GM20000 (cell line): ENCODE measurements around the gene NAALADL2.

Experiments used
- DNase-seq: peaks from one replicate; pipeline ENCODE4 v3.0.0; 2012; ENCODE audit warnings: low spot score
- CTCF ChIP-seq: IDR thresholded peaks from 2 replicates; pipeline ENCODE4 v1.5.1; 2012; ENCODE audit warnings: mild to moderate bottlenecking, control low read depth; ENCODE audit errors: extremely low read depth, missing control alignments

Gene NAALADL2

DNA sequence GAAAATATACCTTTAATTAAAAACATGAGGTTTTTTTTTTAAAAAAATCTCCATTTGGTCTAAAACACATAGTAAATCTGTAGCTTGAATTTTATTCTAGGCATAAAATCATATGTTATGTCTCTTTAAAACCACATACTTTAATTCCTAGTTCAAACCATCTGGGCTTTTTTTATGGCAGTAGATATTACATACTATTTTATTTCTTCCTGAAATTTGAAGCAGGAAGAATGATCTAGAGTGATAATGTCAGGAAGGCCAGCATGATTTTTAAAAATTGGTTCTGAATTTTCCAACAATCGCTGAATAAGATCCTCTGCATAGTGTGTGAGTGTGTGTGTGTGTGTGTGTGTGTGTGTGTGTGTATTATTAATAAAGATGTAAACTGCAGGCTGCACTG is 420.3 kb downstream of the NAALADL2 start:
- DNase-seq: no peak
- no peak for TF ChIP-seq CTCF

DNA sequence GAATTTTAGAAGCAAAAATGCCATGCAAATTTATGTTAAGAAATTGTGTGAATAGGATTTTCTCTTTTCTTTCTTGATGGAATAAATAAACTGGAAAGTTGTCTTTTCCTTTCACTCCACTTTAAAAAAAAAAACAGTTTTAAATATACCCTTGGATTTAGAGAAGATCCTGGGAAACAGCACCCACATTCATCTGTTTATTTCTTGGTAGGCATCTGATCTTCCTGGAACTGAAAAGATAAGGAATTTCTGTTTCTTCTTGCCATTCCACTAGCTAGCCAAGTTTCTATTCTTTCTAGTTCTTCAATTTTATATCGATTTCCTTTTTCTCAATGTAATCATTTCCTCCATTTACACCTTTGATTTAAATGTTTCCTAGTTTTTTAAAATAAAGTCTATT is 420.8 kb downstream of the NAALADL2 start:
- DNase-seq: no peak
- TF ChIP-seq CTCF: no peak

DNA sequence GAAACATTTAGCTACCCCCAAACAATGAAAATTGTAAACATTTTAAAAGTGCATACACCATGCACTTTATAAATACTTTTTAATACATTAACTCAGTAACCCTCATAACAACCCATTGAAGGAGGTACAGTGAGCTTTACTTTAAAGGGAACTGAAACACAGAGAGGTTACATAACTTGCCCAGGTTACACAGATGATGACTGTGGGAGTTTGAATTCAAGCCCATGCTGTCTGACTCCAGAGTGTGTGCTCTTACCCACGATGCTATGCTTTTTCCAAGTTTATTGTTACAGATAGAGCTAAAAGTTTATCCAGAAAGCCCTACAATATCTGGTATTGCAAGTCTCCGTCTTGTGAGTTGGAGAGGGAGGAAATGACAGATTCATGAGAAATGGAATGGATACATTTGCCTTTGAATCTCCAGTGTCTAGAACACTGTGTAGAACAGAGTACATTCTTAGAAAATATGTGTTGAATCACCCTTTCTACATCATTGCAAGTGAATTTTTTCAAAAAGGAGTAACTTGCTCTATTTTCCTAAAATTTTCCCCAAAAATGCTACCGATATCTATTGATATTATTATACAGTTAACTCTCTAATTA is 428.3 kb downstream of the NAALADL2 start:
- DNase-seq: peak; percentile 25
- TF ChIP-seq CTCF: no peak

DNA sequence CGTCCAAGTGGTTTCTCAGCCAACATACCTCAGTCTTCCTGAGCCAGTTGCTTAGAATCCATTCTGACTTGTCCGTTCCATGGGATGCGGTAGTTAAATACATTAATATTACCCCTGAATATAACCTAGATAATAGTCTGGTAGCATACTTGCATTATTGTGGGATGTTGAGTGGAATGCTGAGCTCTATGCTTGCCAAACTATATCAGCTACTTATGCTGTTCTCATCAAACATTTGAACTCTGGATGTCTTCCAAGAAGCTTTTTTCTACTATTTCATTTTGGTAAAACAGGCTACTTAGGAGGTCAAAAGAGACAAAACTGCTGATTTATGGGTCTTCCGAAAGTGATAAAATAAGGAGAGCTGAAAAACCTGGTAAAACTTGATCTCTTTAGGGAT is 429.5 kb downstream of the NAALADL2 start:
- no peak for TF ChIP-seq CTCF
- no peak for DNase-seq

DNA sequence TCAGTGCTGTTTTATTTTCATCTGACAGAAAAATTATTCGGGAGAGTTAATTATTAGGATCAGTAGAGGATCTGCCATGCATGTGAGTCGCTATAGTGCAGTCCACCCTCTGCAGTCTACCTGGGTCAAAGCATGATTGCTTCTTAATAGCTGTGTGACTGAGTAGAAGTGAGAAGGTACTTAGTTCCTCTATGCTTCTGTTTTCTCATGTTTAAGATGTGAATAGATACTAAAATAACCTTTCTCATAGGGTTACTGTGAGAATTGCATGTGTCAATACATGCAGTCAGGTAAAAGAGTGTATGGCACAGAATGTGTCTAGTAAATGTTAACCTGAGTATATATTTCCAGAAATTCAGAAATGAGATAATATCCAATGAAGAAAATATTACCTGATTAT is 435.7 kb downstream of the NAALADL2 start:
- no peak for TF ChIP-seq CTCF
- DNase-seq: peak; percentile 8

GRCh38 chr3:175295248-175296130 is 436.4 kb downstream of the NAALADL2 start:
- no peak for DNase-seq
- no peak for TF ChIP-seq CTCF

- TF ChIP-seq CTCF: no peak
- no peak for DNase-seq
Observed at GRCh38 chr3:175297216-175297615, 438.1 kb downstream of the NAALADL2 start.
